ENCODE data around the gene RAB37. TPM values are rescaled to one million over a fixed set of nuclear protein-coding genes. Genes with fewer than 3 reads are reported as not detected.

Gene RAB37
- total and polyA plus RNA-seq, 2 of the 8 experiments (the other 6 are each of a cell fraction or from before 2014, with no cell fraction given), result 5.5 to 6.1 TPM

GRCh38 chr17:74773871-74774286 is 36.8 kb downstream of the RAB37 start:
- Histone ChIP-seq H3K79me2 (ENCODE audit: control insufficient read depth in 1 of 2, insufficient read depth in 2 of 2, low read length in 2 of 2) (peaks cover 0 to 24% of the 10 kb centered on the region in 2 experiments; a peak in 2 of 4 replicates), H2AFZ (ENCODE audit: low read length) (no peak overlapping the region), H3K56ac (replicated peaks; ENCODE audit: insufficient read length, low read depth, low read length) (no peak overlapping the region), H2BK5ac (ENCODE audit: low read depth, low read length) (no peak overlapping the region), H2BK15ac (ENCODE audit: low read length) (no peak overlapping the region), H3K9me3 (ENCODE audit: insufficient read depth in 2 of 2, low read depth in 1 of 2, low read length in 1 of 2) (no peaks in the 10 kb centered on the region), H3K4me3 (ENCODE audit: extremely low read depth in 1 of 4, insufficient read depth in 2 of 4, low read depth in 3 of 4, low read length in 4 of 4) (no peak overlapping the region), H2BK20ac (ENCODE audit: low read length) (no peak overlapping the region), H3K27ac (ENCODE audit: low read depth, low read length) (no peak overlapping the region), H3K4me2 (ENCODE audit: insufficient read depth in 1 of 2, low read depth in 2 of 2, low read length in 2 of 2) (no peak overlapping the region), H3K23me2 (ENCODE audit: low read depth, low read length) (peaks cover 9% of the 10 kb centered on the region), H3K18ac (ENCODE audit: extremely low read depth, low read length) (no peak overlapping the region), H4K8ac (ENCODE audit: extremely low read depth, insufficient read depth, low read length) (no peak overlapping the region), H3K79me1 (ENCODE audit: low read depth, low read length) (0 out of 2 replicates have a peak, but pooled peaks cover 8% of the 10 kb centered on the region), H3K36me3 (ENCODE audit: control insufficient read depth in 2 of 4, insufficient read depth in 4 of 4, low read length in 3 of 4) (peaks cover under 1 to 34% (median 19%) of the 10 kb centered on the region in 4 experiments; a peak in 6 of 8 replicates), H3K23ac (ENCODE audit: insufficient read length) (no peak overlapping the region), H2AK5ac (ENCODE audit: low read depth, low read length) (no peak overlapping the region), H4K5ac (ENCODE audit: insufficient read length, low read depth, low read length) (no peak overlapping the region), H3K4ac (replicated peaks; ENCODE audit: insufficient read length, low read depth, low read length) (no peak overlapping the region), H2BK12ac (ENCODE audit: low read depth, low read length) (no peak overlapping the region), H4K91ac (replicated peaks; ENCODE audit: insufficient read length, low read length) (no peak overlapping the region), H3K14ac (ENCODE audit: insufficient read length) (no peak overlapping the region), H3K4me1 (replicated peaks in 1 of 4; ENCODE audit: control insufficient read depth in 3 of 4, insufficient read depth in 4 of 4, low read length in 3 of 4) (peaks cover 0 to 7% (median 3%) of the 10 kb centered on the region in 4 experiments; a peak in 4 of 7 replicates), H4K20me1 (replicated peaks in 1 of 2; ENCODE audit: control insufficient read depth in 1 of 2, insufficient read depth in 2 of 2, low read length in 2 of 2) (peaks cover 5 to 9% of the 10 kb centered on the region in 2 experiments), H3K27me3 (replicated peaks in 1 of 4; ENCODE audit: control insufficient read depth in 3 of 4, extremely low read depth in 1 of 4, insufficient read depth in 3 of 4, low read length in 3 of 4) (no peaks in the 10 kb centered on the region), H2BK120ac (replicated peaks; ENCODE audit: low read depth, low read length) (no peak overlapping the region), H3K9ac (replicated peaks in 1 of 4; ENCODE audit: extremely low read depth in 1 of 4, low read depth in 3 of 4, low read length in 3 of 4) (no peak overlapping the region)
- TF ChIP-seq RXRA (IDR thresholded peaks at IDR 0.05; ENCODE audit: insufficient read depth, low read depth, low read length), result no peak
- TF ChIP-seq EZH2 (IDR thresholded peaks at IDR 0.05; ENCODE audit: low read depth, low read length, severe bottlenecking), result no peak
- TF ChIP-seq BACH1 (IDR thresholded peaks at IDR 0.05; ENCODE audit: low read length), result no peak
- no peak for TF ChIP-seq TAF1 (IDR thresholded peaks at IDR 0.05; ENCODE audit: low read depth, low read length)
- TF ChIP-seq GABPA (IDR thresholded peaks at IDR 0.05; ENCODE audit: borderline replicate concordance, insufficient read depth, low read length), result no peak
- ChIA-PET CTCF (ENCODE audit: partially characterized antibody) (interaction anchor here (0.6 to 99.6 kb wide), 9 partner anchors 8 to 284 kb away, joined by 3 to 2981 read pairs (median 18); partner anchors contain the start of genes FDXR, GRIN2C, NHERF1 and RAB37), POLR2A (ENCODE audit: partially characterized antibody) (interaction anchor here (1.3 to 5.6 kb wide), 7 partner anchors 9 to 36 kb away, joined by 3 to 54 read pairs (median 7); partner anchors contain the start of genes NHERF1 and RAB37)
- 92% methylated on average over 6 of the region's 6 CpGs; no CpG with 5 or more reads in 1 of the 2 experiments for WGBS, 2 experiments (ENCODE audit: extremely low coverage in 1 of 2, insufficient coverage in 1 of 2, insufficient read length in 1 of 2, insufficient replicate concordance in 2 of 2, low coverage in 1 of 2, low lambda C conversion rate in 2 of 2, missing lambda C conversion rate in 1 of 2)
- DNase-seq (ENCODE audit: low read depth in 1 of 2, low spot score in 2 of 2) (no peak), FAIRE-seq (no peak)

Data from H1 (cell line).